CD14-positive monocyte (primary cell): ENCODE data around the gene PINK1. TPM values are rescaled to one million over a fixed set of nuclear protein-coding genes. Genes with fewer than 3 reads are reported as not detected.

Source experiments
- DNase-seq, 3 donors: peaks; one replicate each; pipeline ENCODE4 v3.0.0-alpha.2; 2011 to 2022
- H2AFZ ChIP-seq: 2 replicates; pipeline ENCODE4 v1.6.0; 2012; ENCODE audit warnings: mild to moderate bottlenecking, low read depth, low read length, inconsistent platforms; ENCODE audit not compliant: insufficient read depth, poor library complexity, severe bottlenecking
- H3K27ac ChIP-seq, 2 donors: 1 replicate in 1 of 2; 2 replicates in 1 of 2; pipeline ENCODE4 v1.5.1; 2012 to 2013; ENCODE audit warnings: low read length in 2 of 2, control low read depth in 1 of 2, inconsistent platforms in 1 of 2, low read depth in 1 of 2, mild to moderate bottlenecking in 1 of 2
- H3K27me3 ChIP-seq, 2 donors: one replicate each; pipeline versions ENCODE4 v1.6.0 to v1.6.1; 2011 to 2013; ENCODE audit warnings: low read length in 2 of 2; ENCODE audit not compliant: control insufficient read depth in 2 of 2, insufficient read depth in 2 of 2
- H3K36me3 ChIP-seq, 2 donors: replicated peaks in 1 of 2; 1 replicate in 1 of 2; 2 replicates in 1 of 2; pipeline versions ENCODE4 v1.5.1 to v1.6.1; 2012 to 2013; ENCODE audit warnings: low read length in 2 of 2, control low read depth in 1 of 2, inconsistent platforms in 1 of 2, mild to moderate bottlenecking in 1 of 2; ENCODE audit not compliant: insufficient read depth in 2 of 2, control insufficient read depth in 1 of 2
- H3K4me1 ChIP-seq, 2 donors: 1 replicate in 1 of 2; 2 replicates in 1 of 2; pipeline versions ENCODE4 v1.5.1 to v1.6.1; 2012 to 2013; ENCODE audit warnings: low read length in 2 of 2, control low read depth in 1 of 2, inconsistent platforms in 1 of 2, mild to moderate bottlenecking in 1 of 2, moderate library complexity in 1 of 2; ENCODE audit not compliant: insufficient read depth in 2 of 2, control insufficient read depth in 1 of 2
- H3K4me2 ChIP-seq: replicated peaks from 2 replicates; pipeline ENCODE3; 2012; ENCODE audit warnings: low read length, moderate library complexity, mild to moderate bottlenecking; ENCODE audit not compliant: poor library complexity, severe bottlenecking; ENCODE audit errors: extremely low read depth
- H3K4me3 ChIP-seq, 3 experiments: fragments of 200-600 bp in 1 of 3; sonication (generic) in 1 of 3; replicated peaks in 1 of 3; 1 replicate in 2 of 3; 2 replicates in 1 of 3; pipeline ENCODE4 v1.5.1; 2011 to 2013; ENCODE audit warnings: low read length in 3 of 3, mild to moderate bottlenecking in 3 of 3, control low read depth in 2 of 3, low read depth in 2 of 3, inconsistent platforms in 1 of 3, moderate library complexity in 1 of 3
- H3K79me2 ChIP-seq: 2 replicates; pipeline ENCODE4 v1.6.0; 2012; ENCODE audit warnings: mild to moderate bottlenecking, control low read depth, inconsistent platforms, low read length, moderate library complexity; ENCODE audit not compliant: insufficient read depth
- H3K9ac ChIP-seq: 2 replicates; pipeline ENCODE4 v1.6.0; 2017; ENCODE audit warnings: low read length, mild to moderate bottlenecking; ENCODE audit not compliant: insufficient read depth, poor library complexity, severe bottlenecking
- H3K9me3 ChIP-seq, 2 donors: replicated peaks in 1 of 2; 1 replicate in 1 of 2; 2 replicates in 1 of 2; pipeline versions ENCODE4 v1.5.1 to v1.6.1; 2012 to 2013; ENCODE audit warnings: low read length in 2 of 2, control low read depth in 1 of 2; ENCODE audit not compliant: control insufficient read depth in 1 of 2, insufficient read depth in 1 of 2
- H4K20me1 ChIP-seq: 2 replicates; pipeline ENCODE4 v1.6.0; 2012; ENCODE audit warnings: mild to moderate bottlenecking, low read length, control low read depth, moderate library complexity; ENCODE audit not compliant: insufficient read depth
- H3K27ac Mint-ChIP-seq, 7 donors: one replicate each; pipeline ENCODE4 v1.8.0; 2020; ENCODE audit warnings: mild to moderate bottlenecking in 7 of 7, mixed read lengths in 7 of 7, moderate library complexity in 6 of 7, inconsistent platforms in 2 of 7
- H3K27me3 Mint-ChIP-seq, 3 donors: one replicate each; pipeline ENCODE4 v1.8.0; 2021 to 2022; ENCODE audit warnings: low read depth in 3 of 3, mild to moderate bottlenecking in 3 of 3, mixed read lengths in 3 of 3, moderate library complexity in 3 of 3, inconsistent platforms in 1 of 3
- H3K36me3 Mint-ChIP-seq, 2 donors: one replicate each; pipeline ENCODE4 v1.8.0; 2020; ENCODE audit warnings: mixed read lengths in 2 of 2, inconsistent platforms in 1 of 2, mild to moderate bottlenecking in 1 of 2
- H3K4me1 Mint-ChIP-seq: one replicate; pipeline ENCODE4 v1.8.0; 2020; ENCODE audit warnings: mild to moderate bottlenecking, mixed read lengths
- H3K4me3 Mint-ChIP-seq, 2 donors: one replicate each; pipeline ENCODE4 v1.8.0; 2020; ENCODE audit warnings: mild to moderate bottlenecking in 2 of 2, mixed read lengths in 2 of 2, moderate library complexity in 1 of 2
- H3K9me3 Mint-ChIP-seq, 7 donors: one replicate each; pipeline ENCODE4 v1.8.0; 2020 to 2022; ENCODE audit warnings: mixed read lengths in 7 of 7, mild to moderate bottlenecking in 6 of 7, moderate library complexity in 6 of 7, inconsistent platforms in 2 of 7
- CTCF ChIP-seq: fragments of 200-600 bp; IDR thresholded peaks from one replicate; pipeline ENCODE4 v1.8.0; 2022; ENCODE audit warnings: antibody characterized with exemption, mild to moderate bottlenecking
- WGBS: methylation state at CpG from one replicate; pipeline ENCODE4 v1.1.5; 2013; ENCODE audit warnings: missing lambda C conversion rate; ENCODE audit not compliant: insufficient coverage; 5-methylcytosine and 5-hydroxymethylcytosine counted together
- intact Hi-C, 2 donors: fragments of 100-400 bp; cut with micrococcal nuclease; formaldehyde crosslinking; loops; one replicate each; pipeline versions ENCODE4 v1.15.0 to v1.15.1; 2023
- polyA plus RNA-seq, 3 donors: library from polyadenylated mRNA; depleted of rRNA in 1 of 3; unstranded in 2 of 3; stranded (reverse) in 1 of 3; fragments of 300-500 nt in 2 of 3; fragments of >200 nt in 1 of 3; fragmentation: Illumina TruSeq in 2 of 3; gene quantifications; 1 replicate in 2 of 3; 2 replicates in 1 of 3; pipeline ENCODE4 v1.2.3, GENCODE V29; 2012 to 2021

Gene PINK1
- polyA plus RNA-seq, 3 donors = 21.6 to 32.7 (median 24.0) TPM

DNA sequence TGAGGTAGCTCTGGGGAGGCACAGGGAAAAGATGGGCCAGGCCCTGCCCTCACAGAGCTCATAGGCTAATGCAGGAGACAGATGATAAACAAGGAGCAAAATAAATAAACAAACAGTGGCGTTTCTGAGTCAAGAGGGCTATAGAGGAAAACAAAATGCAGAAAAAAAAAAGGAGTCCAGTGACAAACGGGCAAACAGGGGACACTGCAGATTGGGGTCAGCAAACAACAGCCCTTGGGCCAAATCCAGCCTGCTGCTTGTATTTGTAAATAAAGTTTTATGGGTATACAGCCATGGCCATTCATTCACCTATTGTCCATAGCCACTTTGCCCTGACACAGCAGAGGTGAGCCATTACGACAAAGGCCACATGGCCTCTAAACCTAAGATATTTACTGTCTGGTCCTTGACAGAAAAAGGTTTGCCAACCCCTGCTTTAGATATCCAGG, 19.1 kb upstream of the PINK1 start:
- intact Hi-C loops = no loop called here
- Histone ChIP-seq H3K36me3 (peaks cover 73 to 94% of the 10 kb centered on the region in 2 donors), H3K4me1 (no peaks in the 10 kb centered on the region), H3K27me3 (no peaks in the 10 kb centered on the region), H3K27ac (peak overlapping the region in 1 of 2 donors; percentile 0), H3K9me3 (no peaks in the 10 kb centered on the region), H3K79me2 (peaks cover 22% of the 10 kb centered on the region), H3K9ac (no peak overlapping the region), H3K4me2 (no peak overlapping the region), H3K4me3 (no peak overlapping the region), H2AFZ (no peak overlapping the region), H4K20me1 (peaks cover 83% of the 10 kb centered on the region)
- H3K4me1 Mint-ChIP-seq = no peaks in the 10 kb centered on the region
- H3K9me3 Mint-ChIP-seq = no peaks in the 10 kb centered on the region
- peaks cover 72 to 92% of the 10 kb centered on the region in 2 donors for H3K36me3 Mint-ChIP-seq
- no peak for TF ChIP-seq CTCF
- no peaks in the 10 kb centered on the region for H3K27me3 Mint-ChIP-seq
- no CpG with 5 or more reads among the region's 3 CpGs for WGBS
- H3K4me3 Mint-ChIP-seq = no peak overlapping the region
- no peak for DNase-seq
- H3K27ac Mint-ChIP-seq = peak overlapping the region in 2 of 7 donors; percentile 10 to 39

GRCh38 chr1:20615946-20616846, 17.1 kb upstream of the PINK1 start:
- H3K36me3 ChIP-seq = peaks cover 63 to 89% of the 10 kb centered on the region in 2 donors
- Mint-ChIP-seq H3K27ac (peak overlapping the region in 5 of 7 donors; percentile 11 to 72 (median 63)), H3K36me3 (peaks cover 69 to 90% of the 10 kb centered on the region in 2 donors), H3K4me1 (no peaks in the 10 kb centered on the region), H3K27me3 (no peaks in the 10 kb centered on the region), H3K4me3 (no peak overlapping the region), H3K9me3 (no peaks in the 10 kb centered on the region)
- H3K27me3 ChIP-seq = no peaks in the 10 kb centered on the region
- no peak overlapping the region for H3K4me2 ChIP-seq
- intact Hi-C loops = no loop called here
- 68% methylated on average over 10 of the region's 20 CpGs for WGBS
- H3K4me3 ChIP-seq = no peak overlapping the region
- no peak overlapping the region for H3K27ac ChIP-seq
- no peak overlapping the region for H2AFZ ChIP-seq
- no peaks in the 10 kb centered on the region for H3K4me1 ChIP-seq
- no peak for TF ChIP-seq CTCF
- peaks cover 6% of the 10 kb centered on the region for H3K79me2 ChIP-seq
- no peaks in the 10 kb centered on the region for H3K9me3 ChIP-seq
- no peak overlapping the region for H3K9ac ChIP-seq
- peaks cover 80% of the 10 kb centered on the region for H4K20me1 ChIP-seq
- no peak for DNase-seq
